Mesodermal cell (in vitro differentiated cells): ENCODE results near the gene TMEM175.
A peak's percentile ranks its signal among the peaks of the same experiment; 100 is the strongest.

Source experiments
- H3K27ac ChIP-seq: 2 replicates; pipeline ENCODE4 v1.7.0; 2013; ENCODE audit warnings: mild to moderate bottlenecking, low read depth, low read length, moderate library complexity; ENCODE audit not compliant: severe bottlenecking
- H3K36me3 ChIP-seq: 2 replicates; pipeline ENCODE4 v1.7.1; 2013; ENCODE audit warnings: mild to moderate bottlenecking, low read length, moderate library complexity; ENCODE audit not compliant: control insufficient read depth, insufficient read depth
- H3K4me1 ChIP-seq: one replicate; pipeline ENCODE4 v1.7.1; 2013; ENCODE audit warnings: mild to moderate bottlenecking, low read length; ENCODE audit not compliant: insufficient read depth, control insufficient read depth, poor library complexity, severe bottlenecking
- H3K4me3 ChIP-seq: 2 replicates; pipeline ENCODE4 v1.7.0; 2013; ENCODE audit warnings: low read length, control low read depth, mild to moderate bottlenecking; ENCODE audit not compliant: insufficient read depth, poor library complexity, severe bottlenecking; ENCODE audit errors: extremely low read depth
- H3K9me3 ChIP-seq: 2 replicates; pipeline ENCODE4 v1.7.1; 2013; ENCODE audit warnings: mild to moderate bottlenecking, low read length, moderate library complexity; ENCODE audit not compliant: control insufficient read depth
- WGBS, 2 experiments: methylation state at CpG; one replicate each; pipeline ENCODE4 v1.1.5; 2013; ENCODE audit warnings: missing lambda C conversion rate in 2 of 2; ENCODE audit not compliant: insufficient coverage in 2 of 2; 5-methylcytosine and 5-hydroxymethylcytosine counted together

Gene TMEM175

GRCh38 chr4:987624-988513 lies 55.6 kb downstream of the TMEM175 start:
- Histone ChIP-seq H3K27ac (no peak overlapping the region), H3K4me3 (peak overlapping the region; percentile 49), H3K9me3 (no peaks in the 10 kb centered on the region), H3K36me3 (no peaks in the 10 kb centered on the region), H3K4me1 (no peaks in the 10 kb centered on the region)
- 84 to 87% methylated on average over 29 to 33 of the region's 37 CpGs for WGBS, 2 experiments

DNA sequence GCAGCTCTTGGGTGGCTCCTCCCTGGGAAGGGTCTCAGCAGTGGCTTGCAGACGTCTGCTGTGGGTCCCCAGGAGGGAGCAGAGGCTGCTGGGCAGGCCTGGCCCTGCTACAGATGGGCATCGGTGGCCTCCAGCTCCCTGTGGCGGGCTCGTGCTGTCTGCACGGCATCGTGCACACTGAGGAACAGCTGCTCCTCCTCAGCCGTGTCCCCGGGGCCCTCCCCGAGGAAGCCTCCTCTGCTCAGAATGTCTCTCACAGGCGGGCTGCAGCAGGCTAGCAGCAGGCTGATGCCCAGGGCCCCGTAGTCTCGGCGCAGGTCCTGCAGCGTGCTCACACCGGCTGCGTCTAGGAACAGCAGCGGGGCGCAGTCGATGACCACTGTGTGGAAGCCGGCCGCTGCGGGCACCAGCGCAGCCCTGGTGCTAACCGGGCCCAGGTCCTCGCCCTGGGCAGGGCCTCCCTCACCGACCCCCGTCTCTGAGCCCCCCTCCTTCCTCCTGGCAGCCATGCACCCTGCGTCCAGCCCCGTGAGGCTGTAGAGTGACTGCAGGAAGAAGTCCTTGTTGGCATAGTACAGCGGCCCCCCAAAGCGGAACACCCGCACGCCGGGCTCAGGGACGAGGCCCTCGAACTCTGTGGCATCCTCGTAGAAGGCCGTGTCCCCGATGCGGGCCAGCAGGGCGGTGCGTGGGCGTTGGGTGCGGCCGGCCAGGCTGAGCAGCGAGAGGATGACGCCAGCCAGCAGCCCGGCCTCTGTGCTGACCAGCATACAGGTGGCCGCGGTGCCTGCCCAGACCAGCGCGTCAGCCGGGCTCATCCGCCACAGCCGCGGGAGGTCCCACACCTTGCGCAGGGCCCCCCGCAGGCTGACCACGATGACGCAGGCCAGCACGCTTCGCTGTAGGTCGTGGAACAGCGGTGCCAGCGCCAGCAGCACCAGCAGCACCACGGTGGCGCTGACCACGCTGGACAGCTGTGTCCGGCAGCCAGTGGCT lies 56.8 kb downstream of the TMEM175 start:
- H3K27ac ChIP-seq: no peak overlapping the region
- no peaks in the 10 kb centered on the region for H3K4me1 ChIP-seq
- 91 to 92% methylated on average over 65 to 68 of the region's 69 CpGs for WGBS, 2 experiments
- H3K9me3 ChIP-seq: no peaks in the 10 kb centered on the region
- no peak overlapping the region for H3K4me3 ChIP-seq
- H3K36me3 ChIP-seq: no peaks in the 10 kb centered on the region

- whole genome bisulfite sequencing, 2 experiments: 93 to 95% methylated on average over 58 of the region's 58 CpGs
- Histone ChIP-seq H3K27ac (no peak overlapping the region), H3K9me3 (no peaks in the 10 kb centered on the region), H3K4me3 (no peak overlapping the region), H3K4me1 (no peaks in the 10 kb centered on the region), H3K36me3 (no peaks in the 10 kb centered on the region)
These were observed 57.6 kb downstream of the TMEM175 start for GRCh38 chr4:989722-990471.

- Histone ChIP-seq H3K4me1 (no peaks in the 10 kb centered on the region), H3K4me3 (no peak overlapping the region), H3K9me3 (no peaks in the 10 kb centered on the region), H3K36me3 (no peaks in the 10 kb centered on the region), H3K27ac (no peak overlapping the region)
- WGBS, 2 experiments: 93 to 95% methylated on average over 20 to 24 of the region's 26 CpGs
These were observed 58.6 kb downstream of the TMEM175 start for GRCh38 chr4:990746-991367.

- H3K27ac ChIP-seq: no peak overlapping the region
These were observed 59.4 kb downstream of the TMEM175 start for GRCh38 chr4:991451-992296.

DNA sequence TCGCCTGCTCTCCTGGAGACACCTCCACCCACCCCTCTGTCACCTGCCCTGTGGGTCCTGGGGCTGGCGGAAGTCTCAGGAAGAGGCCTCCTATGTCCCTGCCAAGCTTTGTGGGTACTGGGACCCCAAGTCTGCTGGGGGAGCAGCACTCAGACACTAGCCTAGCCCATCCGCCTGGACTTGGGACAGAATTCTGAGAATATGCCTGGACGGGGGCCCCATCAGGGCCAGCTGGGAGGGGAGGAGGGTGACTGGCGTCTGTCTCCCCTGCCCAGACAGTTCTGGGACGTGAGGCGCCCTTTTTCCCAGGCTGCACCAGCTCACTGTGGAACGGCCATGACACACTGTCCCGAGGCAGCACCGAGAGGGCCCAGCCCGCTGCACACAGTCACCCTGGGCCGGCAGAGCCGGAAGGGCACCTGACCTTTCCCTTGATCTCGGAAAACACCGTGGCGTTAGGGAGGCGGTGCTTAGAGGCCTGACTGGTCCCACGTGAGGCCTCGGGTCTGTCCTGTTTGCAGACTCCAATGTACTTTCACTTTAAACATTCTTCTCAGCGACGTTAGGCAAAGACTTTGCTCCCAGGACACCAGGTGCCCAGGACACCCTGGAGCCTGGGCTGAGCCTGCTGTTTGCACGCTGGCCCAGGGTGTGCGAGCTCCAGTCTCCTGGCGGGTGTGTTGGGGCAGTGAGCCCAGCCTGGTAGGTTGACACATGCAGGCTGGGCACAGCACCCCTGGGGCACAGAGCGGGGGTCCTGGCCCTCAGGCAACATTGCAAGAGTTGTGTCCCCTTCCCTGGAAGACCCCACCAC lies 60.2 kb downstream of the TMEM175 start:
- WGBS, 2 experiments: 86 to 89% methylated on average over 22 to 25 of the region's 25 CpGs
- no peak overlapping the region for H3K27ac ChIP-seq
- no peaks in the 10 kb centered on the region for H3K36me3 ChIP-seq
- no peaks in the 10 kb centered on the region for H3K9me3 ChIP-seq
- no peak overlapping the region for H3K4me3 ChIP-seq
- H3K4me1 ChIP-seq: no peaks in the 10 kb centered on the region

More at GRCh38 chr4:991451-992296, 59.4 kb downstream of the TMEM175 start:
- no peak overlapping the region for H3K4me3 ChIP-seq
- H3K9me3 ChIP-seq: no peaks in the 10 kb centered on the region
- 95 to 97% methylated on average over 46 to 49 of the region's 50 CpGs for WGBS, 2 experiments
- H3K4me1 ChIP-seq: no peaks in the 10 kb centered on the region
- no peaks in the 10 kb centered on the region for H3K36me3 ChIP-seq

DNA sequence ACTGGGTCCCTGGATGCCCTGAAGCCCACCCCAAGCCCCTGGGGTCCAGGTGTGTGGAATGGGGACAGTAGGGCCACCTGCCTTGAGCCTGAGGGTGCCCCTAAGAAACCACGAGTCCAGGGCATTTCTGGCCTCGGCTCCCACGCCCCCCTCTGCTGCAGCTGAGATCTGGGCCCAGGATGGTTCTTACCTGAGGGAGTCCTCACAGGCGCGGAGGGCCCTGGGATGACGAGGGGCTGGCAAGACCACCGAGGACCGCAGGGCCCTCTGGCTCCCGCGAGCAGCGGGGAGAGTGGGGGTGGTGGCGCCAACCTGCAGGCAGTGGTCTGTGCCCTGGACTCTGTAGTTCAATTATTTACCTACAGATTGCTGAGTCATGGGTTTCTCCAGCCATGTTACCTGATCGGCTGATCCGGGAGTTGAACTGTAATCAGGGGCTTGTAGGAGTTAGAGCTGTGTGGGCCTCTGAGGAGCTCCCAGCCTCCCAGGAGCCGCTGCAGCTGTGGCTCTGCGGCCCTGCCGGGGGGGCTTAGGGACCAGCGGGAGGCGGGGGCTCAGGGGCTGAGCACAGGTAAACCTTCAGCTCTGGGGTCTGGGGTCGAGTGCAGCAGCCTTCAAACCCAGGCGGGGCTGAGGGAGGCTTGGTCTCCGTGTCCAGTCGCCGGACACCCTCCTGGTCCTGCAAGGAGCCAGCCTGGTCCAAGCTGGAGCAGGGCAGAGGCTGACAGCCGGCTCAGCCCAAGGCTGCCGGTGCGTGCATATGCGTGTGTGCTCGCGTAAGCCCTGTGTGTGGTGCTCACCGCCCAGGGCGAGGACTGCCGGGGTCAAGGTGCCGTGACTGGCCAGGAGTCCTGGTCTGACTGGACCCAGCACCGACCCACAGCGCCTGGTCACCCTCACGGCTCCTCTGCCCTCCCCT lies 61.1 kb downstream of the TMEM175 start, which contains the start of gene SLC26A1:
Gene SLC26A1 (minus strand): TSS at position 294 of the 919 bp plus-strand sequence. CDS start 1,701 bp downstream, outside the sequence.
- no peak within 1 kb of the TSS for H3K27ac ChIP-seq
- no peaks in the 10 kb centered on the region for H3K9me3 ChIP-seq
- H3K36me3 ChIP-seq: no peaks in the 10 kb centered on the region
- 89 to 92% methylated on average over 28 to 30 of the region's 37 CpGs for WGBS, 2 experiments
- H3K4me3 ChIP-seq: no peak within 1 kb of the TSS
- no peaks in the 10 kb centered on the region for H3K4me1 ChIP-seq

- H3K9me3 ChIP-seq: no peaks in the 10 kb centered on the region
- H3K36me3 ChIP-seq: no peaks in the 10 kb centered on the region
- H3K4me1 ChIP-seq: no peaks in the 10 kb centered on the region
- no peak overlapping the region for H3K4me3 ChIP-seq
- H3K27ac ChIP-seq: no peak overlapping the region
- 86 to 93% methylated on average over 19 to 21 of the region's 23 CpGs for WGBS, 2 experiments
These were observed 63.2 kb downstream of the TMEM175 start for GRCh38 chr4:995311-996026.
